Stromal cell of bone marrow (primary cell): ENCODE results near the gene ADH1A.
"Not testable (repeated sequence)": the region's sequence is repeated elsewhere in the genome, so short reads cannot be mapped to it uniquely, and the experiment has no call there.

Source experiments
- DNase-seq: peaks from one replicate; pipeline ENCODE4 v3.0.0-alpha.2; 2012; ENCODE audit warnings: low read depth

Gene ADH1A

GRCh38 chr4:99290848-99291786 lies at the start of gene ADH1A:
Gene ADH1A, minus strand, starts transcription at chr4:99290985. Its CDS starts 71 bp downstream, at chr4:99290914.
- no peak for DNase-seq

GRCh38 chr4:99339172-99339571 lies 48.4 kb upstream of the ADH1A start:
- no peak for DNase-seq

- no peak for DNase-seq
These were observed 45.8 kb upstream of the ADH1A start for GRCh38 chr4:99336553-99336952.

- no peak for DNase-seq
These were observed 44.1 kb upstream of the ADH1A start for GRCh38 chr4:99334880-99335279.

- no peak for DNase-seq
These were observed 39.9 kb upstream of the ADH1A start for GRCh38 chr4:99330648-99331047.

GRCh38 chr4:99329876-99330275 lies 39.1 kb upstream of the ADH1A start:
- no peak for DNase-seq

- DNase-seq = peak; percentile 82
These were observed 34.2 kb upstream of the ADH1A start for GRCh38 chr4:99324979-99325378.

GRCh38 chr4:99324361-99324760 lies 33.6 kb upstream of the ADH1A start:
- DNase-seq = no peak

GRCh38 chr4:99323756-99324155 lies 33.0 kb upstream of the ADH1A start:
- peak; percentile 74 for DNase-seq

- DNase-seq = no peak
These were observed 30.7 kb upstream of the ADH1A start, which contains the start of gene ADH1B for GRCh38 chr4:99321241-99322191. Gene ADH1B, minus strand, starts transcription at chr4:99321401. Its CDS starts 70 bp downstream, at chr4:99321331.

GRCh38 chr4:99317811-99318210 lies 27.0 kb upstream of the ADH1A start:
- DNase-seq = not testable (repeated sequence)

GRCh38 chr4:99317354-99317753 lies 26.6 kb upstream of the ADH1A start:
- no peak for DNase-seq

- DNase-seq = no peak
These were observed 25.1 kb upstream of the ADH1A start for GRCh38 chr4:99315839-99316238.

GRCh38 chr4:99314211-99314610 lies 23.4 kb upstream of the ADH1A start:
- no peak for DNase-seq

- DNase-seq = no peak
These were observed 19.6 kb upstream of the ADH1A start for GRCh38 chr4:99310389-99310788.

- no peak for DNase-seq
These were observed 15.0 kb upstream of the ADH1A start for GRCh38 chr4:99305638-99306400.

GRCh38 chr4:99301376-99302164 lies 10.8 kb upstream of the ADH1A start:
- no peak for DNase-seq

- peak; percentile 86 for DNase-seq
These were observed 10.1 kb upstream of the ADH1A start for GRCh38 chr4:99300934-99301333.

- no peak for DNase-seq
These were observed 2.6 kb upstream of the ADH1A start for GRCh38 chr4:99293357-99293756.

- no peak for DNase-seq
These were observed 5.4 kb downstream of the ADH1A start for GRCh38 chr4:99285387-99285786.

- no peak for DNase-seq
These were observed 8.1 kb downstream of the ADH1A start for GRCh38 chr4:99282731-99283130.
